Liver (tissue), 3 donors: ENCODE data around the gene GGACT.

Experiments used
- CTCF ChIP-seq: fragments of 150-350 bp; IDR thresholded peaks from 2 replicates; pipeline ENCODE4 v1.5.1; 2017; ENCODE audit warnings: improper control_type of control experiment, low read depth, low read length; ENCODE audit not compliant: missing input control
- FOXA1 ChIP-seq: IDR thresholded peaks from 2 replicates; pipeline ENCODE4 v1.6.1; 2016; ENCODE audit warnings: antibody characterized with exemption
- FOXA2 ChIP-seq: IDR thresholded peaks from 2 replicates; pipeline ENCODE4 v1.6.1; 2016; ENCODE audit warnings: antibody characterized with exemption
- GABPA ChIP-seq, 2 donors: IDR thresholded peaks in 1 of 2; conservative IDR thresholded peaks in 1 of 2; 2 replicates each; pipeline ENCODE4 v1.6.1; 2016; ENCODE audit warnings: antibody characterized with exemption in 2 of 2, mild to moderate bottlenecking in 1 of 2, moderate library complexity in 1 of 2
- HNF4A ChIP-seq, 2 donors: conservative IDR thresholded peaks; 2 replicates each; pipeline ENCODE4 v1.6.1; 2016; ENCODE audit warnings: antibody characterized with exemption in 2 of 2, mild to moderate bottlenecking in 2 of 2
- HNF4G ChIP-seq: IDR thresholded peaks from 2 replicates; pipeline ENCODE4 v1.6.1; 2016; ENCODE audit warnings: antibody characterized with exemption
- JUND ChIP-seq, 2 donors: IDR thresholded peaks; 2 replicates each; pipeline ENCODE4 v1.6.1; 2016; ENCODE audit warnings: antibody characterized with exemption in 2 of 2
- RAD21 ChIP-seq, 2 donors: IDR thresholded peaks; 2 replicates each; pipeline ENCODE4 v1.6.1; 2016; ENCODE audit warnings: antibody characterized with exemption in 2 of 2, mild to moderate bottlenecking in 2 of 2
- REST ChIP-seq: IDR thresholded peaks from 2 replicates; pipeline ENCODE4 v1.6.1; 2016; ENCODE audit warnings: antibody characterized with exemption, mild to moderate bottlenecking
- RXRA ChIP-seq, 2 donors: IDR thresholded peaks; 2 replicates each; pipeline ENCODE4 v1.6.1; 2017 to 2018; ENCODE audit warnings: antibody characterized with exemption in 2 of 2, mild to moderate bottlenecking in 1 of 2
- YY1 ChIP-seq: IDR thresholded peaks from 2 replicates; pipeline ENCODE4 v1.6.1; 2016; ENCODE audit warnings: antibody characterized with exemption, mild to moderate bottlenecking
- TF ChIP-seq, protein P1 (sequence below): IDR thresholded peaks from 2 replicates; pipeline ENCODE4 v1.6.1; 2016; ENCODE audit warnings: antibody characterized with exemption
- TF ChIP-seq, protein P2 (sequence below): IDR thresholded peaks from 2 replicates; pipeline ENCODE4 v1.6.1; 2016; ENCODE audit warnings: antibody characterized with exemption
- donor health status: healthy.
- donor health status: healthy.

DNA sequence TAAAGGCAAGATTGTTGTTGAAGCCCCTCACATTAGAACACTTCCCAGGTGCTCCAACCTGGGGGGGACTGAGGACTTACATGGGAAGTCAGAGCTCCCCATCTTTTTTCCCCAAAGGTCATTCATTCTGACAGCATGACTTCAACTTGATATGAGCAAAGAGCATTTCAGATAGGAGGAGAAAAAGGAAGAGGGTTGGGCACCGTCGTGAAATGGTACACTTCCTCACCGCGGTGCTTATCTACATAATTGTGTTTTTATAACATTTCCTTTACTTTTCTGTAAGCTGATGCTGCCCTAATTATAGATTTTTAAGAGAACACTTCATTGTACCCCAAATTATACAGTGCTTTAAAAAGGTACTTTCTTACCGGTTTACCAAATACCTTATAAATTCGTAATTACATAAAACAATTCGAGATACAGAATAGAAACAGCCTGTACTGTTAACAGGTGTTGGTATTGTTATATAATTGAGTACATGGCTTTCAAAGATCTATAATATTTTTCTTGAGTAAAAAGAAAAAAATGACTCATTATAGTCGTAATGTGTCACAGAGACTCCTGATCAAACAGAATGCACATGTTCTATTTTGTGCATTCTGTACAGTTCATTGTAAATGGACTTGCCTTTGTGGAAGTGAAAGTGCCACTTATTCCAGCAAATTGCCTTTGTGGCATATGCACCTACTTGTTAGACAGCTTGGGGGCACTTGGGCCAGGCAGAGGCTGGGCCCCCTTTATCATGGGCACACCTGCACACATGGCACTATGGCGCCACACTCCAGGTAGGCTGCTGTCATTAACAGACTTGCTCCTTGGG, 81.8 kb downstream of the GGACT start:
- TF ChIP-seq CTCF (no peak), HNF4A (conservative IDR thresholded peaks at IDR 0.05) (no peak), FOXA2 (no peak), REST (no peak), RXRA (IDR thresholded peaks at IDR 0.05) (no peak), YY1 (no peak), FOXA1 (no peak), RAD21 (IDR thresholded peaks at IDR 0.05) (no peak), GABPA (IDR thresholded peaks at IDR 0.05 in 1 of 2, conservative IDR thresholded peaks at IDR 0.05 in 1 of 2) (no peak), HNF4G (no peak), JUND (IDR thresholded peaks at IDR 0.05) (no peak)
- TF ChIP-seq, protein P1, sequence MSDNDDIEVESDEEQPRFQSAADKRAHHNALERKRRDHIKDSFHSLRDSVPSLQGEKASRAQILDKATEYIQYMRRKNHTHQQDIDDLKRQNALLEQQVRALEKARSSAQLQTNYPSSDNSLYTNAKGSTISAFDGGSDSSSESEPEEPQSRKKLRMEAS, result no peak
- TF ChIP-seq, protein P2, sequence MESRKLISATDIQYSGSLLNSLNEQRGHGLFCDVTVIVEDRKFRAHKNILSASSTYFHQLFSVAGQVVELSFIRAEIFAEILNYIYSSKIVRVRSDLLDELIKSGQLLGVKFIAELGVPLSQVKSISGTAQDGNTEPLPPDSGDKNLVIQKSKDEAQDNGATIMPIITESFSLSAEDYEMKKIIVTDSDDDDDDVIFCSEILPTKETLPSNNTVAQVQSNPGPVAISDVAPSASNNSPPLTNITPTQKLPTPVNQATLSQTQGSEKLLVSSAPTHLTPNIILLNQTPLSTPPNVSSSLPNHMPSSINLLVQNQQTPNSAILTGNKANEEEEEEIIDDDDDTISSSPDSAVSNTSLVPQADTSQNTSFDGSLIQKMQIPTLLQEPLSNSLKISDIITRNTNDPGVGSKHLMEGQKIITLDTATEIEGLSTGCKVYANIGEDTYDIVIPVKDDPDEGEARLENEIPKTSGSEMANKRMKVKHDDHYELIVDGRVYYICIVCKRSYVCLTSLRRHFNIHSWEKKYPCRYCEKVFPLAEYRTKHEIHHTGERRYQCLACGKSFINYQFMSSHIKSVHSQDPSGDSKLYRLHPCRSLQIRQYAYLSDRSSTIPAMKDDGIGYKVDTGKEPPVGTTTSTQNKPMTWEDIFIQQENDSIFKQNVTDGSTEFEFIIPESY, result no peak
